Stimulated activated CD8-positive, alpha-beta memory T cell treated with anti-CD3 and anti-CD28 coated beads, Interleukin-4, amount 100 ng/mL, for 48 hours (primary cell): ENCODE measurements around the gene APOBEC3A.
A peak's percentile ranks its signal among the peaks of the same experiment; 100 is the strongest.
"Not testable (repeated sequence)": the region's sequence is repeated elsewhere in the genome, so short reads cannot be mapped to it uniquely, and the experiment has no call there.

ENCODE experiments used
- DNase-seq: peaks from one replicate; pipeline ENCODE4 v3.0.0-alpha.2; 2020

Gene APOBEC3A

DNA sequence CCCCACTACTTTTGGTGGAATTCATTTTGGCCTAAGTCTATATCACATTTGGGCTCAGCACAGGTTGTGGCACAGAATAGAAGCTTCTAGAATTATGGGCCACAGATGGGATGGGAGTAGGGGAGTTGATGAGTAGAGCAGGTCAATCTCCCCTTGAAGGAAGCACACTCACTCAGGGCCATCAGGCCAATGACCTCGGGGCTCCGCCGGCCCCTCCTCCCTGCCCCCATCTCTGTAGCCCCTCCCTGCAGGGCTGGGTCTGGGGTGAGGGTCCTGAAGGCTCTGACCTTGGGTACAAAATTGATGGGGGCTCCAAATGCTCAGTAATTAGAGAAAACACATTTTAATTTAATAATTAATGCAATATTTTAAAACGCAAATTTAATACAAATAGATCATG, 3.3 kb downstream of the APOBEC3A start:
- not testable (repeated sequence) for DNase-seq

DNA sequence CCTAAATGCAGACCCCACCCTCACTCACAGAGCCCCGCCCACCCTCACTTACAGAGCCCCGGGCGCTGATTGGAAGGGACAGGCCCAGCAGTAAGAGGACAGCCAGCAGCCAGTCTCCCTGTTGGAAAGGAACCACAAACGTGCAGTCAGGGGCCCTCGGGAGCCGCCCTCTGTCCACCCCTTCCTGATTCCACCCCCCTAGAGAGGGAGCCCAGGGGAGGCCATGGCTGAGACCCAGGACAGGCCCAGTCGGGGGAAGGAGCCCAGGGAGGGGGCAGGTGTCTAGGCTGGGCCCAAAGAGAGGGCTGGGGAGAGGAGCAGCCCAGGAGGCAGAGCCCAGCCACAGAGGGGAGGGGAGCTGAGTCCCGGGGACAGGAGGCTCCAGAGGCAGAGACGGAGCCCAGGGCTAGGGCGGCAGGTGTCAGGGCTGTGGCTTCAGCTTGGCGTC, 5.9 kb downstream of the APOBEC3A start:
- DNase-seq: not testable (repeated sequence)

DNA sequence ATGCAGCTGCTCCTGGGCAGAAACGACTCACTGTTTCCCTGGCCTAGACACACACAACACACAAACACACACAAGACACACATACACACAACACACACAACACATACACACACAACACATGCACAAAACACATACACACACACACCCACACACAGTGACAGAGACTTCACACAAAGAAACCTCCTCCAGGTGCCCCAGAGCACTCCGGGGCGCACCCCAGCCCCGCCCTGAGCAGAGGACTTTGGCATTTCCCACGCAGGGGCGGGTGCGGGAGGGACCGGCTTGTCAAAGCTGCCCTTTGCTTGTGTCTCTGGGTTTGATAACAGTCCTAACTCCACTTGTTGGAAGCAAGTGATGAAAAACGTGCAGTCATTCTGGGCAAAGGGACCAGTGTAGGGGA, 6.5 kb downstream of the APOBEC3A start:
- no peak for DNase-seq

DNA sequence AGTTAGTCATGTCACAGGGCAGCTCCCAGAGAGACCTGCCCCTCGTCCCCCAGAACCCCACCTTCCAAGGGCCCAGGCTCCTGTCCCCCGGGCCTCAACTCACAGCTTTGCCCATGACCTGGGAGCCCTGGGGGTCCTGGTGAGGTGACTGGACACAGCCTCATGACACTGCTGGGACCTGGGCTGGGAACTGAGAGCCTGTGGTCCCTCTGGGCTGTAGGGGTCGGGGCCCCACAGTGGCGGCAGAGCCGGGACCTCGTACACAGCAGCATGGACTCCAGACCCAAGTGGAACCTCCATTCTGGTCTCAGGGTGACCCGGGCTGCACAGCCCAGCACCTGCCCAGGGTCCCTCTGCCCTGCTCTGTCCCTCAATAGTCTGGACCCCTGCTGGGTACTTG, 6.9 kb downstream of the APOBEC3A start:
- DNase-seq: no peak

DNA sequence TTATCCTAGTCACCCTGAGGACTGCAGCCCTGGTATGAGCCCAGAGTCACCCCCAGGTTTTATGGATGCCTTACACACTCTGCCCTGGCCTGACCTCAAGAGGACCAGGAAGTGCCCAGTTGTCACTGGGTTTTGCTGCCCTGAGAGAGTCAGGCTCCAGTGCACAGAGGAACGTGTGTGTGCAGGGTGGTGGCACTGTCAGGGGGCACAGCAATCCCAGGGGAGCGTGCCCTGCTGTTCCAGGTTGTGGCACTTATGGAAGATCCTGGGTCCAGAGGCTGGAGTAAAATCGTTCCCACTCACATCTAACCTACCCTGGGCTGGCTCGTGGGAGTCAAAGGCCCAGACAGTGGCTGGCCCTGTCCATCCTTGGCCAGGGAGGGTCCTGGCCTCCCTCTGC, 7.6 kb downstream of the APOBEC3A start:
- no peak for DNase-seq

DNA sequence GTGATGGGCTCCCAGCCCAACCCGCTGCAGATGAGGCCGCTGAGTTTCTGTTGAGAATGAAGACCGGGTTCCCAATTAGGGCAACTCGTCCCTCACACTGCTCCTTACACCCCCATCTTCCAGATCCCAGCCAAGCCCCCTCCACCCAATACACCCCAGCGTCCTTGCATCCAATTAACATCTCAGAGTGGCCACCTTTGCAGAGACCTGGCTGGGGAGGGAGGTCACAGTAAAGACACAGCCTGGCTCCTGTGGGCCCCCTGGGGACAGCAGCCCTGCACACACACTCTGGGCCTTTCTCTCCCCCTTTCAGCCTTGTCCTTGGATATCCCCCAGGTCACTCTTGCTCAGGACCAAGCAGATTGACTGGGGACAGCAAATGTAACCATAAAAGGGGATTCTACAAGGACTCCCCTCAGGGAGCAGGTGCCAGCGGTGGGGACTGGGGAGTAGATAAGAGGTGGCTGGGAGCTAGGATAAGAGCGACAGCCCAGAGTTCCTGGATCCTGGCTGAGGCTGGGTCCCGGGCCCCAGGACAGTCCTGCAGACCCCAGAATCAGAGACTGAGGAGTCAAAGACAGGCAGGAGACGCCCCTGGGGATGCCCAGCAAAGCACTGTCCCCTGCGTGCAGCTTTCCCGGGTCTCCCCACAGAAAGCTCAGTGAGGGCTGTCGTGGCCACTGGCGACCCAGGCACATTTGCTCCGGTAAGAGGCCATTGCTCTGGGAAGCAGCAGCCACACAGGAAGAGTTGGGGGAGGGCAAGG, 8.4 kb downstream of the APOBEC3A start:
- no peak for DNase-seq

DNA sequence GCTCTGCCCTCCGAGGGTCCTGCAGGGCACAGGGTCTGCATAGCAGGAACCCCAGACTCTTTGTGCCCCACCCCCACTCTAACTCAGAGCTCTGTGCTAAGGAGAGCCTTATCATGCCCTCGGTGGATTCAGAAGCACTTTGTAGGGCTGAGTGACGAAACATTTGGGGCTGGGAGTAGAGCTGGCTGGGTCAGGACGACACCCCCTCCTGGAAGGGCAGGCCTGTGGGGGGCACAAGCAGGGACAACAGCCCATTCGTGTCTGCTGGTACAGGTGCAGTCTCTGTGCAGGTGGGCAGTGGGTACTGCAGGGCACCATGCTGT, 8.9 kb downstream of the APOBEC3A start:
- no peak for DNase-seq

DNA sequence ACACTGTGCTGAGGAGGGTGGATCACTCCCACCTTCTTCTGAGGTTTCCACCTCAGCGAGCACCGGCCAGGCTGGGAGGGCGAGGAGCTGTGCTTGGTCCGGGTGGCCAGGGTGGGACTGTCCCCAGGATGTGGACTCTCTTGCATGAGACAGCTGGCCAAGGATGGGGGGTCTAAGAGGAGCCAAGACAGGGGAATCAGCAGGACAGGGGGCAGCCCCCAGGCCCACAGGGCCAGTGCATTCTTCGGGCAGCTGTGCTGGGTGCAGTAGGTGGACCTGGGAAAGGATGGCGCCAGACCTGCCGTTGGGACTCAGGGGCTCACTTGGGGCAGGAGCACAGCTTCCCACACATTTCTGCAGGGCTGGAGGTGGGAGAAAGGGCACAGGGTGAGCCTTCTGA, 9.5 kb downstream of the APOBEC3A start:
- DNase-seq: no peak

DNA sequence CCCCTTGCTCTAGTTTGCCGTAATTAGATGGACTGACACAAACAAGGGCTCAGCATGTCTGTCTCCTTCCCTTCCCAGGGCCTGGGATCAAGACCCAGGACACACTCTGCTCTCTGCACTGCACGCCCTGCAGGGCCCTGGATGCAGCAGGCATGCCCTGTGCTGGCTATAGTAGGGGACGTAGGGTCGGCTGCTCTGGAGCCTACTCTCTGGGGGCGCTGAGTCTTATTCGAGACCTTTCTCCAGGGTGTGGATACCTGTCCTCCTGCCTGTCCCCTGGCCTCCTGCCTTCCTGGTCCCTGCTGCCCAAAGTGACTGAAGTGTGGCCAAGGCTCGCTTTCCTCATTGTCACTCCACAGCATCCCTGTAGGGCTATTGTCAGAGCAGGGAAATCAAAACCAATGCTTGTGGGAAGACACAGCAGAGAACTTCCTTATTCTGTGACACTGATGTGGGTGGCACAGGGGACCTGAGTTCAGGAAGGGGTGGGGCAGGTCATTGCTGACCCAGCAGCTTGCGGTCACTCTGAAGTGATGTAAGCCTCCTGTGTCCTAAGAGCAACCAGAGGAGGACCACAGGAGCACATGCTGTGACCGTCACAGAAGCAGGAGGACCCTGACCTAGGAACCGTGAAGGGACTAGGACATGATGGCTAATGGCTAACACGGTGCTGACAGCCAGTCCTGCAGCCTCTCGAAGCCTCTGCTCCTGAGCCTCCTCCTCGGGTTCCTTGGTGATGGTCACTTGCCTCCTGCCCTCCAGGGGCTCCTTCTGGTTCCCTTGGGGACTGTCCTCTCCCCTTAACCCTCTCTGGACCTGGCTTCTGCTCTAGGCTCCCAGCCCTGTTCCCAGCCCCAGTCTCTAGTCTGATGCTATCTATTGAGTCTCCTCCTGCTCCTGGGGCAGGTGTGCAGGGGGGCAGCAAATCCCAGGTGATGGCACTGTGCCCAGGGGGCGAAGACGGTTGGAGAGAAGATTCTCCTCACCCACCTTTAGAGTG, 10.3 kb downstream of the APOBEC3A start:
- no peak for DNase-seq

DNA sequence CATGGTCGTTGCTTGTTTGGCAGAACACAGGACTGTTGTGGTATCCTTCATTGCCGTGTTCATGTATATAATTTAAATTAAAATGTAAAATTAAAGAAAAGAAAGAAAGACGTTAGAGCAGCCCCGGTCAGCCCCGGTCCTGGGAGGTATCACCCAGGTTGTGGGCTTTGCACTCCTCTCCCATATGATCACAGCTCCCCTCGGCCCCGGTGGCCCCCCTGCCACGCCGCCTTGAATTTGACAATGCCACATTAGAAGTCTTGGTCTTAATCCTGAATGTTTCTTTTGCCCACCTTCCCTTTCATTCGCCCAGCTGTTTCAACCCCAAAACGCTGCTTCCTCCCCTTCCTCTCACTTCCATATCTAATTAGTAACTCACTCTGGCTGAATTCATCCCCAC, 11.4 kb downstream of the APOBEC3A start:
- no peak for DNase-seq

DNA sequence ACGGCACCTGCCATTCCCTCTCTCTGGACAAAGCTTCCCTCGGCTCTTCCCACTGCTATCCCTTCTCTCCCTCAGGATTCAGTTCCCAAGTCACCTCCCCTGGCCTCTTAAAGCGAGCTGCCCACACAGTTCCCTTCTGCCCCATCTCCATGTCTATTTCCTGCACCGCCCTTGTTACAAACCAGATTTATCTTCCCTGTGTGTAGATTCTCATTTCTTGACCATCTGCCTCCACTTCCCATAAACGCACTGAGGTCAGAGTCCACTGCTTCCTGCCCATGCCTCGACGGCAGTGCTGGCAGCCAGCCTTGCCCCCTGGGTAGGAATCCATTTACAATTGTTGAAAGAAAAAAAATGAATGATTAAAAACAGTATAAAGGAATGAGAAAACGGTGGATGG, 13.1 kb downstream of the APOBEC3A start:
- no peak for DNase-seq

DNA sequence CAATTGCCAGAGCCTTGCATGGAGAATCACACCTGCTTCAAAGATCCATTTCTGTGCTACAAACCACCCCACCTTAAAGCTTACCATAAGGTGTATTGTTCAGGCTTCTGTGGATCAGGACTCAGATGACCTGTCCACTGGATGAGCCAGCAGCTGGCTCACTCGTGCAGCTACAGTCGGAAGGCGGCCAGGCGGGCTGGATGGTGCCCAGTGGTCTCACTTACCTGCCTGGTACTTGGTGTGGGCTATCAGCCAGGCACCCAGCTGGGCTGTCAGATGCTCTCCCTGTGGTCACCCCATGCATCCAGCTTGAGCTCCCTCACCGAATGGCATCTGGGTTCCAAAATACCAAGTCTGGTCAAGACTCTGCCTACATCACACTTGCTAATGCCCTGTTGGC, 13.8 kb downstream of the APOBEC3A start:
- no peak for DNase-seq

DNA sequence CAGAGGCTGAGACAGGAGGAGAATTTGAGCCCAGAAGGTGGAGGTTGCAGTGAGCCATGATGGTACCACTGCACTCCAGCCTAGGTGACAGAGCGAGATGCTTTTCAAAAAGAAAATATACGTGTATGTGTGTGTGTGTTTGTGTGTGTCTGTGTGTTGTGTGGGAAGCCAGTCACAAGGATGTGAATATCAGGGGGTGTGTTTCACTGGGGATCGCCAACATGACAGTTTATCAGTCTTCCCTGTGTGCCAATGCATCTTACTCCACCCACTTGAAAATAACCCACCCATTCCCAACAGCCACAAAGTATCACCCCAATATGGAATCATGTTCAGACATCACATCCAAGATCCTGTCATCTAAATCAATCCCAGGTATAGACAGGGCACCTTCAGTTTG, 14.4 kb downstream of the APOBEC3A start:
- no peak for DNase-seq

DNA sequence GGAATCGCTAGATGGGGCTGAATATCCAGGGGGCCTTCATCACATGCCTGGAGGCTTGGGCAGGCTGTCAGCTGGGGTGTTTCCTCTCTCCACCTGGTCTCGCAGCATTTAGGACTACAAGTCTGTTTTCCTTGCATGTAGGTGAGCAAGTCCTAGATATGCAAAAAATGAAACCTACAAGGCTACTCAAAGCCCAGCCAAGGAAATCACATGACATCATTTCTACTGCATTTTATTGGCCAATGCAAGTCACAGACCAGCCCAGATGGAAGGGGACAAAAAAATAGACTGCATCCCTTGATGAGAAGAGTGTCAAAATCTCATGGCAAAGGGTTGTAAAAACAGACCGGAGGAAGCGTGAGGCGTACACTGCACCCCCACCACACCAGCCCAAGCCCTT, 15.1 kb downstream of the APOBEC3A start:
- no peak for DNase-seq

DNA sequence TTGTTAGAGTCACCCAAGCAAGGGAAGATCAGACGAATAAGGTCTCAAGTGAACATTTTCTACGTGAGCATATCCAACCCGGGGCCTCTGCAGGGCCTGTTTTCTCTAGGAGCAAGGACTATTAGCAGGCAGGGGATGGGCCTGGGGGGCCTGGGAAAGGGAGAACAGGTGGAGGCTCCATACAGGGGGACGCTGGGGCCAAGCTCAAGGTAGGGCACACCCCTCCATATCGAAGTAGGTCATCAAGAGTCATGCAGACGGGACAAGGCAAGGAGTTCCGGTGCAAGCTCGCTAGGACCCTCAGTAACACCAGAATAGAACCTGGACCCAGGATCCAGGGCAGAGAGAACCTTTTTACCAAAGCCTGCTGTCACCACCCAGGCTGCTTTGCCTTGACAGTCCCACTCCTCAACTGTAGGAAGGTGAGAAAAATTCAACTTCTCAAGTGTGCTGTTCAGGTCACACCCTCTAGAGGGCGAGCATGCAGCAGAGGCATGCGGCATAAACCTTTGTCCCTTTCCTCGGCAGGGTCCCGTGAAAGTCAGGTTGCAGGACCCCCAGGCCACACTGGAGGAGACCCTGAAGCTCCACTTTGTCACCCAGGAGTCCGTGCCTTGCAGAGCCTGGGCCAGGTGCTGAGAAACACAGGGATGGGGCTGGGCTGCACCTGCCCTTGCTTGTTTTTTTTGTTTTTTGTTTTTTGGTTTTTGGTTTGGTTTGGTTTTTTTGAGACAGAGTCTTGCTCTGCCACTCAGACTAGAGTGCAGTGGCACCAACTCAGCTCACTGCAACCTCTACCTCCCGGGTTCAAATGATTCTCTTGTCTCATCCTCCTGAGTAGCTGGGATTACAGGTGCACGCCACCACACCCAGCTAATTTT, 16.1 kb downstream of the APOBEC3A start:
- peak; percentile 73 for DNase-seq

DNA sequence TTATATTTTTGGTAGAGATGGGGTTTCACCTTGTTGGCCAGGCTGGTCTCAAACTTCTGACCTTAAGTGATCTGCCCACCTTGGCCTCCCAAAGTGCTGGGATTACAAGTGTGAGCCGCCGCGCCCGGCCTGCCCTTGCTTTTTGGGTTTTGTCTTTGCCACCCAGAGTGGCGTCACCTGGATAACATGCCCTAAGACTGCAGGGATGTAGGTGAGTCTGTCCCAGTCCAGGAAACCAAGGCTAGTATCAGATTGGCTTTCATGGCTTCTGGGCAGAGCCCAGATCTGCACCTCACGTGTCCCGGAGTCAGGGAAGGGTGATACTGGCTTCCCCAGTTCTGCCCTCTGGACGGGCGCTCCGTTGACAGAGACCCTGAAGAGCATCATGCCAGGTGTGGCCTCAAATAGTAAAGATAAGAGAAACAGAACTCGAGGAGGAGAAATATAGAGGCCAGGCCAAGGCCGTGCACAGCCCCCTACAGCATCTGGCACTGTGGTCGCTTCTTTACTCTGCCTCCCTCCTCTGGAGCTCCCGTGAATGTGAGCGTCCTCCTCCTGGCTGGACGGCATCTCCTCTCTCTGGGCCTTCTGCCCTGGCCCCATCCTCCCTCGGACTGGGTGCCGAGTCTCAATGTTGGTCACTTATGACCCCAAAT, 16.9 kb downstream of the APOBEC3A start:
- DNase-seq: no peak

DNA sequence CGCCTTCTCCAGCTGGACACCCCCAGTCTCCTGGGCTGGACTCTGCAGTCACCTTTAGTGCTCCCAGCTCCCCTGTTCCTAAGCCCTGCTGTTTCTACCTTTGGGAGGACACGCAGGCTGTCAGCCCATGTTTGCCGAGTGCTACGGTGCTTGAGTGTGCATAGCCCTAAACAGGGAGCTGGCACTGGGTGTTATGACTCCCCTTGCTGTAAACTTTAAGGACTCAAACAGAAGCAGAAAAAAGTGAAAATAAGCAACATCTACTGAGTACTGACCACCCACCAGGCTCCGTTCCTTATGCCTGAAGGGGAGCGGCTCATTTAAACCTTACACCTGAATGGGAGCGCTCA, 17.4 kb downstream of the APOBEC3A start:
- DNase-seq: no peak

DNA sequence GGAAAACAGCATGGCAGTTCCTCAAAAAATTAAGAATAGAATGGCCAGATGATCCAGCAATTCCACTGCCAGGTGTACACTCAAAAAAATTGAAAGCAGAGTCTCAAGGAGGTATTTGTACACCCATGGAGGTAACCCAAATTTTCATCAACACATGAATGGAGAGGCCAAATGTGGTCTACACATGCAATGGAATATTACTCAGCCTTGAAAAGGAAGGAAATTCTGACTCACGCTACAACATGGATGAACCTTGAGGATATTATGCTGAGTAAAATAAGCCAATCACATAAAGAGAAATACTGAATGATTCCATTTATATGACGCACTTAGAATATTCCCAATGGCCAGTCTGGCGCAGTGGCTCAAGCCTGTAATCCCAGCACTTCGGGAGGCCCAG, 19.9 kb downstream of the APOBEC3A start:
- not testable (repeated sequence) for DNase-seq

DNA sequence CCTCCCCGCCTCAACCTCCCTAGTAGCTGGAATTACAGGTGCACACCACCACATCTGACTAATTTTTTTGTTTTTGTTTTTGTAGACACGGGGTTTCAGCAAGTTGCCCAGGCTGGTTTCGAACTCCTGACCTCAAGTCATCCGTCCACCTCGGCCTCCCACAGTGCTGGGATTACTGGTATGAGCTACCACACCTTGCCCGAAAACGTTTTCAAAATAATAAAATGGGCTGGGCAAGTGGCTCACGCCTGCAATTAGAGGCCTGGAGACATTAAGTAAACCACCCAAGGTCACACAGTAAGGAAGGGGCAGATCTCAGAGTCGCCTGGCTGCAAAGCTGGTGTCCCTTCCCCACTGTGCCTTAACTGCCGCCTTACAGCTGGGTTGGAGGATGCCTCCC, 23.2 kb downstream of the APOBEC3A start:
- DNase-seq: not testable (repeated sequence)

DNA sequence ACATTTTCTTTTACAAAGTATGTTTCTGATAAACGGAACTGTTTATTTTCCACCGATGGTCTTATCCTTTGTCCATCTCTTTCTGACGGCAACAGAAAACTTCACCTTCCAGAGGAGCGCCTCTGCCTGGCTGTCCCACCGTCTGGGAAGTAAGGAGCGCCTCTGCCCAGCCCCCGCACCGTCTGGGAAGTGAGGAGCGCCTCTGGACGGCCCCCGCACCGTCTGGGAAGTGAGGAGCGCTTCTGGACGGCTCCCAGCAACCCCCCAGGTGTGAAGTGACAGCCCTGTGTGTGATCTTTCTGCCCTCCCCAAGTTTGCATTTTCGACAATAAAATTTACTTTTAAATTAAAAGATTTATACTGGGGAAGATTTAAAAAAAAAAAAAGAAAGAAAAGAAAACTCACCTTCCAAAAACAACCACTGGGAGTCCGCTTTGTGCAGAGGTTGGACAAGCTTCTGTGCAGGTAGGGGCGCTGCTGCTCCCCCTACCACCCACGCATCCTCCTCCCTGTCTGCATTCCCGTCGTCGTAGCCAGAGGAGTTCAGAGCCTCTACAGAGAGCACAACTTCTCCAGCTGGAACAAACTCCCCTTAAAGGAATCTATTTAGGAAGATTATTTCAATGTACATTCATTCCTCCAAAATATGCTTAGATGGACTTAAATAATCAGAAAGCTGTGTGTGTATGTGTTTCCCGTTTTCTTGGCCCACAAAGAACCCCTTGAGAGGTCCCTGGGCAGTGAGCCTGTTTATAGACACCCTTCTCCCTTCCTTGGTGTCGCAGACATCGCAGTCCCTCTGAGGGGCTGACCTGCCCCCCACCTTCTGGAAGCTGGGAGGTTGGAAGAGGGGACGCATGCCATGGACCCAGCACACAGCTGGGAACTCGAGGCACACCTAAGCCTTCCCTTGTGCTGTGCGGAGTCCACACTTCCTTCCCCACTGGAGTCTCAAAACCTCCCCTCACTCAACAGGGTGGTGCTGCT, 23.9 kb downstream of the APOBEC3A start:
- no peak for DNase-seq
